ENCODE measurements around the gene SKP1. TPM values are rescaled to one million over a fixed set of nuclear protein-coding genes. Genes with fewer than 3 reads are reported as not detected.

Gene SKP1
- total RNA-seq, 1 donor: 229 TPM

DNA sequence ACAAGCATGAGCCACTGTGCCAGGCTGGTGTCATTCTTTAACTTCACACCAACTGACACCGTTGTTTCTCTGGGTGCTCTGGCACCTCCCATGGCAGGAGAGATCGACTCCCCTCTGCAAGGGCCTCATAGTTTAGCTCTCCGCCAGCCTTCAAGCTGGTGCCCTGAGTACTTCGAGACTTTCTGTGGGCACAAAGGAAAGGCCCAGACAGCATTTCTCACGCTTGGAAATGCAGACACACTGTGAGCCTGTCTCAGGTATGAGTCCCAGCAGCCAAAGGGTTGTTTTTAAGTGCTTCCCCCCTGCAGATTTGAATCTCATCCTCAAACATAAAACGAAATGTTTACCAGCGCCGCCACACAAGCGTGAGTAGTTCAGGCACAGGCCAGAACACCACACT, 73.4 kb downstream of the SKP1 start:
- peaks cover 71% of the 10 kb centered on the region for H3K4me1 ChIP-seq (ENCODE audit: insufficient read depth, low read length)

DNA sequence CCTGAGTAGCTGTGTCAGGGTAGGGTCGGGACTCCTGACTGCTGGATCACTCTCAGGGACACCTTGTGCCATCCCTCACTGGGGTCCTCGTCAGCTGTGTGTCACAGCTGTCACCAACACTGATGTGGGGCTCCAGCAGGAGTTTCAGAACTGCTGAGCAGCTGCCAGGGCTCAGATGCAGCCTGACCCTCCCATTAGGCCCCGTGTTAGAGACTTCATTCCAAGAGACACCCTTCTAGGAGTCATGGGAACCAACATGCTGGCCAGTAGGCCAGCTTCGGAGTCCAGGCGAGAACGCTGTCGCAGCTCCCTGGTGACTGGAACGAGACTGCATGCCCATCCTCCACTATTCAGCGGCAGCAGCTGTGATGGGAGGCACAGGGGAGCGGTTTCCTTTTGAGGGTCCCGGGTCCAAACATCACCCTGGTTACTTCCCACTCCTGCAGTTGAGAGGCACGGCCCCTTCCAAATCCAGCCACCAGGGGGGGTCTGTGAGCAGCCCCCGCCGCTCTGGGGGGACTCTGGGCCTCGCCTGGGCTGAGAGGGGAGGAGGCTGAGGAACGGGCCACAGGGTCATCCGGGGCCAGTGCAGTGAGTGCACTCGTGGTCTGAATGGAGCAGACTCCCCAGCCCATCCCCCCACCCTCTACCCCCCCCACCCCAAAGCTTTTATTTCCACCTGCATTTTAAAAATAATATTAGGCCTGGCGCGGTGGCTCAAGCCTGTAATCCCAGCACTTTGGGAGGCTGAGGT, 74.9 kb downstream of the SKP1 start:
- no peaks in the 10 kb centered on the region for H3K9me3 ChIP-seq (ENCODE audit: low read depth, low read length)
- H3K4me1 ChIP-seq (ENCODE audit: insufficient read depth, low read length): peaks cover 72% of the 10 kb centered on the region
- no peaks in the 10 kb centered on the region for H3K27me3 ChIP-seq (ENCODE audit: insufficient read depth, low read length)
- H3K4me3 ChIP-seq (ENCODE audit: low read length): no peak overlapping the region

More for the DNA sequence above, 73.4 kb downstream of the SKP1 start:
- H3K4me3 ChIP-seq (ENCODE audit: low read length): no peak overlapping the region
- H3K9me3 ChIP-seq (ENCODE audit: low read depth, low read length): no peaks in the 10 kb centered on the region
- no peaks in the 10 kb centered on the region for H3K27me3 ChIP-seq (ENCODE audit: insufficient read depth, low read length)

DNA sequence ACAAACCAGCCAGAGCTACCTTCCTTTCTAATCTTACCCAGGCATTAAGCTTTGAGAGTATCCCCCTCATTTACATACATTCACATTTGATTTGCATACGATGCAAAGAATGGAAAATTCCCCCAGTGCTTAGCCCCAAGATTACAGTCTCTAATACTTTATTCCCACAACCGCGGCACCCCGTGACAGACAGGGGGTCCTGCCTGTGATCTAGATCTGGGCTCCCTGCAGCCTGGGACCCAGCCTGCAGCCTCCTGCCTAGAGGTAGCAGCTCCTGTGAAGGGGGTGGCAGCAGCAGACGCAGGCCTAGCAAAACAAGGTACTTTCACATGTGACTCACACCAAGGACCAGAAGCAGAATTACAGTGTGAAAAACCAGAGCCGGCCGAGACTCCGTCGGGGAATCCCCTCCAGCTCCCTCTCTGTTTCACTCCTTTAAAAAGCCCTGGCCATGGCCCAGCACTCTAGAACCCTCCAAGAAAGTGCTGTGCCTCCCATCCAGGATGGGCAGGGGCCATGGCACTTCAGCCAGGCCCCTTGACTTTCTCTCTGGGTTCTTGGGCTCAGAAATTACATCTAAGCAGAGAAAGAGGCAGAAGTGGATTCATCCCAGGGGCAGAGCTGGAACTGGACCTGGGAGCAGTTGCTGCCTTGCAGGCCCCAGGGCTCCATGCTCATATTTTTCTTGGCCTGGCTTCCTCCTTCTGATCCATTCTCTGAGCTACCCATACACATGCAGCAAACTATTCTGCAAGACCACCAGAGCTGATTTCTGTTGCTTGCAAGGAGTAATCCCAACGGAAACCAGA, 76.3 kb downstream of the SKP1 start:
- peaks cover 70% of the 10 kb centered on the region for H3K4me1 ChIP-seq (ENCODE audit: insufficient read depth, low read length)
- no peak overlapping the region for H3K4me3 ChIP-seq (ENCODE audit: low read length)
- H3K9me3 ChIP-seq (ENCODE audit: low read depth, low read length): no peaks in the 10 kb centered on the region
- H3K27me3 ChIP-seq (ENCODE audit: insufficient read depth, low read length): no peaks in the 10 kb centered on the region

DNA sequence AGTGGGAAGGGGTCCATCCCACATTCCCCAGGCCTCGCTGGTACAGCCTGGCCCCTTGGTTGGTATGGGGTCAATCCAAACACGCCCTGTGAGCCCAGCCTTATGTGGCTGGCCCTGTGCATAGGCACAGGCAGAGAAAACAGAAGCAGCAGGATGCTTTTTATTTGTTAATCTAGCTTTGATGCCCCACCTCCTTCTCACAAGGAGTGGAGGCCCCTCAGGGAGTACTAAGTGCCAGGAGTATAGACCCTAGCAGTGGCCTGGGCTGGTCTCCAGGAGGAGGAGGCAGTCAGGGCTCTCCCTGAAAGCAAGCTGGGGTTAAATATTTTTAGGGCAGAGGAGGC, 76.8 kb downstream of the SKP1 start:
- no peak overlapping the region for H3K4me3 ChIP-seq (ENCODE audit: low read length)
- H3K9me3 ChIP-seq (ENCODE audit: low read depth, low read length): no peaks in the 10 kb centered on the region
- H3K27me3 ChIP-seq (ENCODE audit: insufficient read depth, low read length): no peaks in the 10 kb centered on the region
- H3K4me1 ChIP-seq (ENCODE audit: insufficient read depth, low read length): peaks cover 64% of the 10 kb centered on the region

DNA sequence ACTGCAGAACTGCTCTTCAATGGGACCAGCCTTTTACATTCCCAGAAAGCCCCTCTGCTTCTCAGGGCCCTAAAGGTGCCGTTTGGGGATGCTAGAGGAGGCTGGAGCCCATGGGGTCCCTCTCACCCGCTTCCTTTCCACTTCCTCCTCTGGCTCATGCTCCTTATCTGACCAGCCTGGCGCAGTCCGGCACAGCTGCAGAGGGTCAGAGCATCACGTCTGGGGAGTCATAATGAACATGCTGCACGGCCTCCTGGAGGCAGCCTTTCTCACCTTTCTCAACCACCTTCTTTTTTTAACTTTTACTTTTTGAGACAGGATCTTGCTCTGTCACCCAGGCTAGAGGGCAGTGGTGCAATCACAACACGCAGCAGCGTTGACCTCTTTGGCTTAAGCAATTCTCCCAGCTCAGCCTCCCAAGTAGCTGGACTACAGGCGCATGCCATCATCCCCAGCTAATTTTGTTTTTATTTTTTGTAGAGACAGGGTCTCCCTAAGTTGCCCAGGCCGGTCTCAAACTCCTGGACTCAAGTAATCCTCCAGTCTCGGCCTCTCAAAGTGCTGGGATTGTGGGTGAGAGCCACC, 77.4 kb downstream of the SKP1 start:
- Histone ChIP-seq H3K9me3 (ENCODE audit: low read depth, low read length) (no peaks in the 10 kb centered on the region), H3K4me3 (ENCODE audit: low read length) (no peak overlapping the region), H3K27me3 (ENCODE audit: insufficient read depth, low read length) (no peaks in the 10 kb centered on the region), H3K4me1 (ENCODE audit: insufficient read depth, low read length) (peaks cover 59% of the 10 kb centered on the region)

Other genes with a start within 250 kb of the SKP1 start
- gene C5orf15, start 208.3 kb downstream of the SKP1 start, total RNA-seq: 26.6 TPM
- 94.9 TPM for gene VDAC1, start 172.0 kb downstream of the SKP1 start, total RNA-seq
- gene TCF7, start 62.3 kb downstream of the SKP1 start, total RNA-seq: 193 TPM
- gene PPP2CA, start 49.1 kb upstream of the SKP1 start, total RNA-seq: 173 TPM
- 0.63 TPM for gene CDKL3, start 190.2 kb upstream of the SKP1 start, total RNA-seq
- 83.7 TPM for gene UBE2B, start 194.6 kb upstream of the SKP1 start, total RNA-seq
- gene CDKN2AIPNL, start 234.9 kb upstream of the SKP1 start, total RNA-seq: 13.0 TPM

Data from mononuclear cell (primary cell).